Neural crest cell (in vitro differentiated cells): ENCODE results near the gene GCM1. TPM values are rescaled to one million over a fixed set of nuclear protein-coding genes. Genes with fewer than 3 reads are reported as not detected.

Experiments used
- DNase-seq: peaks from one replicate; pipeline ENCODE4 v3.0.0; 2021; ENCODE audit warnings: low read depth, mixed read lengths, low spot score
- H3K27ac Mint-ChIP-seq: one replicate; pipeline ENCODE4 v1.8.0; 2021; ENCODE audit warnings: mild to moderate bottlenecking, mixed read lengths; ENCODE audit not compliant: unreplicated experiment
- H3K27me3 Mint-ChIP-seq: 2 replicates; pipeline ENCODE4 v1.8.0; 2021; ENCODE audit warnings: low read depth, mild to moderate bottlenecking, mixed read lengths
- H3K36me3 Mint-ChIP-seq: 2 replicates; pipeline ENCODE4 v1.8.0; 2021; ENCODE audit warnings: low read depth, mild to moderate bottlenecking, mixed read lengths
- H3K4me1 Mint-ChIP-seq: 2 replicates; pipeline ENCODE4 v1.8.0; 2021; ENCODE audit warnings: mixed read lengths
- H3K4me3 Mint-ChIP-seq: one replicate; pipeline ENCODE4 v1.8.0; 2021; ENCODE audit warnings: mild to moderate bottlenecking, mixed read lengths
- H3K9me3 Mint-ChIP-seq: 2 replicates; pipeline ENCODE4 v1.8.0; 2021; ENCODE audit warnings: mixed read lengths
- total RNA-seq: library from RNA; stranded (reverse); gene quantifications from 2 replicates; pipeline ENCODE4 v1.2.1, GENCODE V29; 2021
- TF ChIP-seq, protein P1 (sequence below): fragments of 200-600 bp; sonication (generic); conservative IDR thresholded peaks from 2 replicates; pipeline ENCODE4 v1.5.0; 2021; ENCODE audit warnings: antibody characterized with exemption, mild to moderate bottlenecking

GCM1 gene
- total RNA-seq, 1 donor from 2014 or later = 0.16 TPM

DNA sequence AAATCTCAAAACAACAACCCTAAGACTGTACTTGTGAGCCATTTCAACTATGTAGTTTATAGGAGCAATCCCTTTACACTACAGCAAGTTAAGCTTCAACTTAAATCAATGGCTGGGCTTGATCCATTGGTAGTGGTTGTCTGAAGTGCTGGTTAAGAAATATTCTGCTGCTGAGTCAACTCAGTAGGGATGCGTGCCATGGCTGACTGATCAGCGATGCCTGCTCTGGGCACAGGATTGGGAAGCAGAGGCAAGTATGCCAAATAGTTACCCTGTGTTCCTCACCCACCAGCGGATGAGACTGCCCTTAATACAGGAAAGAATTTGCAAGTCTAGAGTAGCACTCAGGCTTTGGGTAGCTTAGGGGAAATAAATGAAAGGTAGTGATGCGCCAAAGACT is 41.5 kb downstream of the GCM1 start:
- Mint-ChIP-seq H3K4me3 (no peak overlapping the region), H3K4me1 (peaks cover 9% of the 10 kb centered on the region), H3K9me3 (no peaks in the 10 kb centered on the region), H3K27ac (no peak overlapping the region), H3K27me3 (no peaks in the 10 kb centered on the region), H3K36me3 (peaks cover under 1% of the 10 kb centered on the region)
- no peak for DNase-seq
- TF ChIP-seq, protein P1, sequence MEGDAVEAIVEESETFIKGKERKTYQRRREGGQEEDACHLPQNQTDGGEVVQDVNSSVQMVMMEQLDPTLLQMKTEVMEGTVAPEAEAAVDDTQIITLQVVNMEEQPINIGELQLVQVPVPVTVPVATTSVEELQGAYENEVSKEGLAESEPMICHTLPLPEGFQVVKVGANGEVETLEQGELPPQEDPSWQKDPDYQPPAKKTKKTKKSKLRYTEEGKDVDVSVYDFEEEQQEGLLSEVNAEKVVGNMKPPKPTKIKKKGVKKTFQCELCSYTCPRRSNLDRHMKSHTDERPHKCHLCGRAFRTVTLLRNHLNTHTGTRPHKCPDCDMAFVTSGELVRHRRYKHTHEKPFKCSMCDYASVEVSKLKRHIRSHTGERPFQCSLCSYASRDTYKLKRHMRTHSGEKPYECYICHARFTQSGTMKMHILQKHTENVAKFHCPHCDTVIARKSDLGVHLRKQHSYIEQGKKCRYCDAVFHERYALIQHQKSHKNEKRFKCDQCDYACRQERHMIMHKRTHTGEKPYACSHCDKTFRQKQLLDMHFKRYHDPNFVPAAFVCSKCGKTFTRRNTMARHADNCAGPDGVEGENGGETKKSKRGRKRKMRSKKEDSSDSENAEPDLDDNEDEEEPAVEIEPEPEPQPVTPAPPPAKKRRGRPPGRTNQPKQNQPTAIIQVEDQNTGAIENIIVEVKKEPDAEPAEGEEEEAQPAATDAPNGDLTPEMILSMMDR = no peak

DNA sequence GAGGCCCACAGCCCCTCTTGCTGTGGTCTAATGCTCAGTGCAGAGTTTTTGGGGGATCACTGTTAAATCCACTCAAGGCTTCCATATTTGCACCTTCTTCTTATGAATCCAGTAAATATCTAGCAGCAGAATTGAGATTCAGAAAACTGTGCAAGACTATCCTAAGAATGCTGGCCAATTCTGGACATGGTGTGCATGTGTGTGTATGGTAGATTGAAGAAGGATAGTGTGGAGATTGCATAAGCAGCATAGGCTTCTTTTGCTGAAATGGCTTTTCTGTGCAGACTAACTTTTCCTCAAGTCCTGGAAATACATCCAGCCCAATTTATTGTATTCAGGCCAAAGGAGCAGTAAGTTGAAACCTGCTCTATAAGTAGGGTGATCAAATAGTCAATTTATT is 43.7 kb downstream of the GCM1 start:
- H3K4me3 Mint-ChIP-seq = no peak overlapping the region
- peaks cover 9% of the 10 kb centered on the region for H3K4me1 Mint-ChIP-seq
- TF ChIP-seq, protein P1 = no peak
- H3K36me3 Mint-ChIP-seq = peaks cover 7% of the 10 kb centered on the region
- DNase-seq = no peak
- H3K27ac Mint-ChIP-seq = no peak overlapping the region
- H3K9me3 Mint-ChIP-seq = no peaks in the 10 kb centered on the region
- no peaks in the 10 kb centered on the region for H3K27me3 Mint-ChIP-seq

DNA sequence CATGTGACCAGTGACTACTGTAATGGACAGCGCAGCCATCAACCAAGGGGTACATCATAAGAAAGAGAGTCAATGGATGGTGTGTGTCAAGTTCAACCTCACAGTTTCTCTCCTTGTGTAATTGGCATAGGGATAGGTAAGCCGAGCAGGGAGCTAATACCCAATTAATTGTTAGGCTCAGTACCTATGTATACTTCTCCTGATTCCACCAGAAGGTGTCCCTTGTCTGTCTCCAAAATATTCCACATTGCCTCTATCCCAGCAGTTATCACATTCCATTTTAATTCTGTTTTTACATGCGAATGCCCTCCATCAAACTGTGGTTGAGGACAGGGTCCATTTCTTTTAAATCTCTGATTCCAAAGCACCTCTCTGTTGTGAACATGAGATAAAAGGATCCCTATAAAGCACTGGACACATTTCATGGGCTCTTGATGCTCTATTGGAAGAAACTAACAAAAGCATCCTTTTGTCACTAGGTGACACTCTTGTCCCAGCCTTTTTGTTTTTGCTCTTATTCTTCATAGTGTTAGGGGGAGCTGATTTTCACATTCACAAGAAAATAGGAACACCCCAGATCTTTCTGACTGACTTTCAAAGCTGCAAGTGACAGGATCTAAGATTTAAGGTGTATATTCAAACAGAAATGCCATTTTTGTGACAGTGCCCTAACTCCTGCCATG is 44.5 kb downstream of the GCM1 start:
- H3K27ac Mint-ChIP-seq = no peak overlapping the region
- TF ChIP-seq, protein P1 = peak; percentile 40
- no peak overlapping the region for H3K4me3 Mint-ChIP-seq
- H3K4me1 Mint-ChIP-seq = peaks cover 9% of the 10 kb centered on the region
- H3K27me3 Mint-ChIP-seq = no peaks in the 10 kb centered on the region
- H3K36me3 Mint-ChIP-seq = peaks cover 7% of the 10 kb centered on the region
- H3K9me3 Mint-ChIP-seq = no peaks in the 10 kb centered on the region
- no peak for DNase-seq

DNA sequence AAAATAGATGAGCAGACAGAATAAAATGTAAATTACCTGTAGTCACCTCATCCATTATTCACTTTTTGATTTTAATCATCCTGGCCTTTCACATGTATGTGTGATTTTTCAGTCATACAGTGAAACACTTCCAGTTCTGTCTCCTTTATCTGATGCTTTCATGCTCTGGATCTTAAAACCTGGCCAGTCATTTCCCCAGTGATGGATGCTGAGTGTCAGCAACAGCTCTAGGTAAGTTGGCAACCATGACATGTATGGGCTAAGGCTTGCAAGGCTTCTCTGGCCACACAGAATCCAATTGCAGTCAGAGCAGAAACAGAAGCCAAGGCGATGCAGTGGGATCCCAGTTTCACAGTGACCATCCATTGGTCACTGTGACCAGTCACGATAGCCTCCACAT is 47.6 kb downstream of the GCM1 start:
- no peaks in the 10 kb centered on the region for H3K9me3 Mint-ChIP-seq
- no peak overlapping the region for H3K4me3 Mint-ChIP-seq
- DNase-seq = no peak
- peaks cover 5% of the 10 kb centered on the region for H3K4me1 Mint-ChIP-seq
- no peaks in the 10 kb centered on the region for H3K27me3 Mint-ChIP-seq
- H3K36me3 Mint-ChIP-seq = peaks cover 7% of the 10 kb centered on the region
- no peak overlapping the region for H3K27ac Mint-ChIP-seq
- TF ChIP-seq, protein P1 = no peak

DNA sequence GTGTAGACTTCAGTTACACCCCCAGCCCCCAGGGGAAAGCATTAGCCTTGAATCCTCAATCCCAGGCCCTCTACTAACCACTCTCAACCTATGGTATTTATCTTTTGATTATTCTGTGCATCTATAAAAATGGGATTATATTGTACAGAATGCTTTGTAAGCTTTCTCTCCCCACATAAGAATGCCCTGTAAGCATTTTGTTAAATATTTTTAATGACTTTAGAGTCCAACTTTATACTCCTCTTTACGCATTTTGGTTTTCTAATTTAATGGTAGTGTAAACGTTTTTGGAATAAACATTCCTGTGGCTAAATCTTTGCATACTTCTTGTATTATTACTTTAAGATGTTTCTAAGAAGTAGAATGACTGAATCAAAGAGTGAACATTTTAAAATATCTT is 48.1 kb downstream of the GCM1 start:
- Mint-ChIP-seq H3K4me3 (no peak overlapping the region), H3K36me3 (peaks cover 8% of the 10 kb centered on the region), H3K27ac (no peak overlapping the region), H3K4me1 (peaks cover 5% of the 10 kb centered on the region), H3K9me3 (no peaks in the 10 kb centered on the region), H3K27me3 (no peaks in the 10 kb centered on the region)
- no peak for DNase-seq
- TF ChIP-seq, protein P1 = no peak
